ENCODE measurements around the gene SRC. TPM values are rescaled to one million over a fixed set of nuclear protein-coding genes. Genes with fewer than 3 reads are reported as not detected.

The SRC gene
- total RNA-seq, 4 donors from 2014 or later: 15.1 to 29.3 (median 19.7) TPM

GRCh38 chr20:37442547-37442946, 96.6 kb downstream of the SRC start:
- no peak for TF ChIP-seq CTCF (IDR thresholded peaks at IDR 0.05)
- DNase-seq (ENCODE audit: low spot score): no peak
- no peak for ATAC-seq (ENCODE audit: low FRiP score)

GRCh38 chr20:37442986-37443385, 97.0 kb downstream of the SRC start:
- ATAC-seq (ENCODE audit: low FRiP score) (no peak), DNase-seq (ENCODE audit: low spot score) (no peak)
- TF ChIP-seq CTCF (IDR thresholded peaks at IDR 0.05): no peak

GRCh38 chr20:37443596-37443995, 97.7 kb downstream of the SRC start:
- TF ChIP-seq CTCF (IDR thresholded peaks at IDR 0.05): no peak
- no peak for ATAC-seq (ENCODE audit: low FRiP score)
- DNase-seq (ENCODE audit: low spot score): no peak

- no peak for TF ChIP-seq CTCF (IDR thresholded peaks at IDR 0.05)
- ATAC-seq (ENCODE audit: low FRiP score) (no peak), DNase-seq (ENCODE audit: low spot score) (no peak)
These were observed 99.1 kb downstream of the SRC start for GRCh38 chr20:37445041-37445440.

GRCh38 chr20:37446286-37447032, 100.5 kb downstream of the SRC start:
- ATAC-seq (ENCODE audit: low FRiP score) (no peak), DNase-seq (ENCODE audit: low spot score) (no peak)
- no peak for TF ChIP-seq CTCF (IDR thresholded peaks at IDR 0.05)

GRCh38 chr20:37447688-37448087, 101.7 kb downstream of the SRC start:
- TF ChIP-seq CTCF (IDR thresholded peaks at IDR 0.05): no peak

GRCh38 chr20:37449276-37449675, 103.3 kb downstream of the SRC start:
- no peak for TF ChIP-seq CTCF (IDR thresholded peaks at IDR 0.05)
- ATAC-seq (ENCODE audit: low FRiP score) (no peak), DNase-seq (ENCODE audit: low spot score) (no peak)

More at GRCh38 chr20:37447688-37448087, 101.7 kb downstream of the SRC start:
- DNase-seq (ENCODE audit: low spot score): no peak
- no peak for ATAC-seq (ENCODE audit: low FRiP score)
